ENCODE results near the gene GDE1.

DNA sequence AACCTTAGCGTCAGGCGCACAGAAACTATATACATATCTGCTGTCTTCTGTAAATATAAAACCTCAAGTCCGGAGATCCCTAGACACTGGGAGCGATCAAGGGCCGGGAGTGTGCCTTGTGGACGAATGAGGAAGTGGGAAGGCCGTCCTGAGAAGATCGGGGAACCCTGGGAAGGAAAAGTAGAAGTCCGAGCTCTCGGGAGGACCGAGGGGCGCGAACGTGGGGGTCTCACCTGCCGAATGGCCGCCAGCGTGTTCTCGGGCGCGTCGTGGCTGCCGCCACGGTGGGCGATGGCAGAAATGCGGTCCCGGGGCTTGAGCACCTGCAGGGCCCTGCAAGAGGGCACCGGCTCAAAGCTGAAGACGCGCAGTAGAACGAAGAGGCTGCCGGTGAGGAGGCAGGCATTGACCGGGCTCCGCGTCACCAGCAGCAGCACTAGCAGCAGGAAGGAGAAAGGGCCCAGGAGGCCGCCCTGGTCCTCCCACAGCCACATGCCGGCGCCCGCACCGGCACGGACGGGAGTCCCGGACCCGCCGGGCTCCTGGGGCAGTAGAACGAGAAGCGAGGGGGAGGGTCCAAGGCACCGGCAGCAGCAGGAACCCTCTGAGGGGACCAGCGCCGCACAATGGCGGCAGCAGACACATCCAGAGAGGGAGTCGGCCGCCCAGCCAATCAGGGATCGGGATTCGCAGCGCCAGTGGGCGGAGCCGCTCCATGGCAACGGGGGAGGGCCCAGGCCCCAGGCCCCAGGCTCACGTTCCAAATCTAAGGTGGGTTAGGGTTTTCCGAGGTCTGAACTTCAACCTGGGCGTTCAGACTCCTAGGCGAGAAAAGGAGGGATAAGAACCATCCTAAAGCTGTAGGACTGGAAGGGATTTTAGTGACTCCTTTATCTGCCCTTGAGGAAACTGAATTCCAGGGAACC lies at the start of gene GDE1:
- TF ChIP-seq CTCF (IDR thresholded peaks at IDR 0.05) (peak in 3 of 6 experiments; percentile 29 to 31 (median 30)), POLR2A (IDR thresholded peaks at IDR 0.05) (peak in 1 of 2 donors; percentile 96)
